Large intestine (tissue), 3 donors: ENCODE data around the gene ECE2. TPM values are rescaled to one million over a fixed set of nuclear protein-coding genes. Genes with fewer than 3 reads are reported as not detected.
A peak's percentile ranks its signal among the peaks of the same experiment; 100 is the strongest.
"Not testable (repeated sequence)": the region's sequence is repeated elsewhere in the genome, so short reads cannot be mapped to it uniquely, and the experiment has no call there.

Experiments
- DNase-seq, 2 donors: peaks; one replicate each; pipeline versions ENCODE4 v3.0.0 to v3.0.0-alpha.2; 2013
- H3K27ac ChIP-seq: one replicate; pipeline ENCODE4 v1.5.1; 2013; ENCODE audit warnings: low read length
- H3K27me3 ChIP-seq: 2 replicates; pipeline ENCODE4 v1.6.1; 2013; ENCODE audit warnings: low read length; ENCODE audit not compliant: control insufficient read depth, insufficient read depth
- H3K36me3 ChIP-seq: 2 replicates; pipeline ENCODE4 v1.6.1; 2013; ENCODE audit warnings: low read length; ENCODE audit not compliant: control insufficient read depth, insufficient read depth
- H3K4me1 ChIP-seq: one replicate; pipeline ENCODE4 v1.6.1; 2013; ENCODE audit warnings: low read length; ENCODE audit not compliant: control insufficient read depth, insufficient read depth
- H3K4me3 ChIP-seq: one replicate; pipeline ENCODE4 v1.5.1; 2013; ENCODE audit warnings: low read length
- H3K9me3 ChIP-seq: one replicate; pipeline ENCODE4 v1.6.1; 2013; ENCODE audit warnings: mild to moderate bottlenecking, low read depth, low read length, moderate library complexity; ENCODE audit not compliant: control insufficient read depth
- WGBS: methylation state at CpG from one replicate; pipeline ENCODE4 v1.1.5; 2013; ENCODE audit warnings: low lambda C conversion rate; ENCODE audit not compliant: insufficient coverage; 5-methylcytosine and 5-hydroxymethylcytosine counted together
- polyA plus RNA-seq: library from polyadenylated mRNA; unstranded; fragments of 120-200 nt; gene quantifications from one replicate; pipeline ENCODE4 v1.2.1, GENCODE V29; 2013

The ECE2 gene
- polyA plus RNA-seq, 1 donor, result 1.4 TPM

DNA sequence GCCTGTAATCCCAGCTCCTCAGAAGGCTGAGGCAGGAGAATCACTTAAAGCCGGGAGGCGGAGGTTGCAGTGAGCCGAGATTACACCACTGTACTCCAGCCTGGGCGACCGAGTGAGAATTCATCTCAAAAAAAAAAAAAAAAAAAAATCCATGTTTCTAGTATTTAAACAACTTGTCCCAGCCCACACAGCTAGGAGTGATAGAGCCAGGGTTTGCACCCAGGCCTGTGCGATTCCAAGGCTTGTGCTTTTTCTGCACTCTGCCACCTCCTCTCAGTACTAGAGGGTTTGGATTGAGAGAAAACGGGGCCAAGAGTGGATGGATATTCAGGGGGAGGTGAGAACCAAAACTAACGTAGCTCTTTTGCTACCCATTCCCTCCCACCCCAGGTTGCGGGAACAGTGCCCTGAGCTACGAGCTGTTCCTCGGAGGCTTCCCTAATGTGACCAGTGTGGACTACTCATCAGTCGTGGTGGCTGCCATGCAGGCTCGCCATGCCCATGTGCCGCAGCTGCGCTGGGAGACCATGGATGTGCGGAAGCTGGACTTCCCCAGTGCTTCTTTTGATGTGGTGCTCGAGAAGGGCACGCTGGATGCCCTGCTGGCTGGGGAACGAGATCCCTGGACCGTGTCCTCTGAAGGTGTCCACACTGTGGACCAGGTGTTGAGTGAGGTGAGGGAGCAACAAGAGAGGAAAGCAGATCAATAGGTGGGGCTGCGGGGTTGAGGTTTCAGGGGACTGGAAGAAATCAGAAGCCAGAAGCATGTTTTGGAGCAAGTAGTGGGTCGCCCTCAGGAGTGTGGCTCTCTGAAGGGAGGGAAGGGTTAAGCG, 18.5 kb upstream of the ECE2 start:
- H3K4me1 ChIP-seq, result peaks cover 16% of the 10 kb centered on the region
- DNase-seq, result no peak
- H3K9me3 ChIP-seq, result peaks cover 5% of the 10 kb centered on the region
- H3K27me3 ChIP-seq, result peaks cover 37% of the 10 kb centered on the region
- WGBS, result 100% methylated on average over 2 of the region's 23 CpGs
- H3K36me3 ChIP-seq, result peaks cover 6% of the 10 kb centered on the region
- H3K27ac ChIP-seq, result no peak overlapping the region
- H3K4me3 ChIP-seq, result no peak overlapping the region

DNA sequence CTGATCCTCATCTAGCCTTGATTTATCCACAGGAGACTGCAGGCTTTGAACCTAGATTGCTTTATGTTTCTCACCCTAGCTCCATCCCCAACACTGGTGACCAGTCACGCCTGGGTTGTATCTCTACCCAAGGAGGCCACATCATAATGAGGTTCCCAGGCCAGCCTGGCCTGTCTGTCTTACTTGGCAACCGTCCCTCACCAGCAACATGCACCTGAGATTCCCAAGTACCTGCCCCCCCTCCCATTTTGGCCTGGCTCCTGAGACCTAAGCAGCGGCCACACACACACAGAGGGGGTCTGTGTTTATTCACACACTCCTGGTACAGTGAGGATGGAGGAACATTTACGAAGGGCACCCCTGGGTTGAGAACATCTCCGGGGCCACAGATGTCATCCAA, 16.9 kb upstream of the ECE2 start:
- Histone ChIP-seq H3K27me3 (peaks cover 49% of the 10 kb centered on the region), H3K27ac (no peak overlapping the region), H3K4me3 (no peak overlapping the region), H3K9me3 (peaks cover 5% of the 10 kb centered on the region), H3K36me3 (peaks cover 6% of the 10 kb centered on the region), H3K4me1 (peaks cover 16% of the 10 kb centered on the region)
- WGBS, result no CpG with 5 or more reads among the region's 5 CpGs
- no peak for DNase-seq

DNA sequence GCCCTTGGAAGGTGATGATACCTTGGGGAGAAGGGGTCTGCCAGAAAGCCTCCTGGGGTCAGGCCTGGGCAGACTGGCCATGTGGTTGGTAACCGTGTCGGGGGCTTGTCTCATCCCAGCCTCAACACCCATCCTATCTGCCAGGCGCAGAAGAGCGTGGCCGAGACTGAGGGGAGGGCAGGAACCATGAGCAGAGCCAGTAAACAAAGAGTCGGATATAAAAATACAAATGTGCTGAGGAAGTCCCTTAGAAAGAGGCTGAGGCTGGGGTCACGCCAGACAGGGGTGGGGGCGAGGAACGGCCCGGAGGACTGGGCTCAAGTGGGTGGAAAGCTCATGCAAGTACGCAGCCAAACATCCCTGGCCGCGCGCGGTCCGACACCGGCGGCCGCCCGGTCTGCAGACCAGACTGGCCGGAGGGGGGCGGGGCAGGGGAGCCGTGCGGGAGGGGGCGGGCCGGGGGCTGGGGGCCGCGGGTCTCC, 16.4 kb upstream of the ECE2 start:
- Histone ChIP-seq H3K27me3 (peaks cover 52% of the 10 kb centered on the region), H3K27ac (no peak overlapping the region), H3K4me3 (no peak overlapping the region), H3K36me3 (peaks cover 6% of the 10 kb centered on the region), H3K4me1 (peaks cover 16% of the 10 kb centered on the region), H3K9me3 (peaks cover 5% of the 10 kb centered on the region)
- DNase-seq, result no peak
- WGBS, result no CpG with 5 or more reads among the region's 28 CpGs

DNA sequence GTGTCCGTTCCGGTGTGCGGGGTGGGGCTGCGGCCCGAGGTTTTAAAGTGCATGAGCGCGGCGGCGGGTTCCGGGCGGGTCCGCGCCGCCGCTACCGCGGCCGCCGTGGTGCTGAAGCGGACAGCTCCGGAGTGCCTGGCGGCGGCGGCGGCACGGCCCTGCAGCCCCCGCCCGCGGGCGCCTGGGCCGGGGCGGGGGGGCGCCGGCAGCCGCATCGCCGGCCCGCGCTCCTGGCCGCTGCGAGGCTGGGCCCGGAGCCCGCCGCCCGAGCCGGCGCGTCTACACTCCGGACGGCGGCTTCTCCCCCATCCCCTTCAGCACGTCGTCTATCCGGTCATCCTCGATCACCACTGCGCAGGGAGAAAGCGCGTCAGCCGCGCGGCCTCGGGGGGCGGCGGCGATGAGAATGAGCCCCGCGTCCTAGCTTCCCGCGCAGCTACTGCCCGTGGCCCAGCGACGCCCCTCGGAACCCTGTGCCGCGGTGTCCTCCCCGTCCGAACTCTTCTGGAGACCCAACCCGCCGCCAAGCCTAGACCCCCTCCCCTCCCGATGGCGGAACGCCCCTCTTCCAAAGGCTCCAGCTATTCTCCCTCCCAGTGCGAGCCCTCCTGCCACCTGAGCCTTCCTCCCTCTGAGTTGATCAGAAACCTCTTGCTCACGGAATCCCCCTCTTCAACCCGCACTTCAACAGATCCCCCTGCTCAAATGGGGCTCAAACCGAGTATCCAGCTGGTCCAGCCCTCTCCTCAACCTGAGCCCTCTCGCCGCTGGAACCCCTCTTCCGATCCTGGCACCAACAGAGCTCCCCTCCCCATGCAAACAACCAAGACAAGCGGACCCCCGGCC, 15.7 kb upstream of the ECE2 start:
- peak overlapping the region; percentile 23 for H3K4me3 ChIP-seq
- peaks cover 56% of the 10 kb centered on the region for H3K27me3 ChIP-seq

DNA sequence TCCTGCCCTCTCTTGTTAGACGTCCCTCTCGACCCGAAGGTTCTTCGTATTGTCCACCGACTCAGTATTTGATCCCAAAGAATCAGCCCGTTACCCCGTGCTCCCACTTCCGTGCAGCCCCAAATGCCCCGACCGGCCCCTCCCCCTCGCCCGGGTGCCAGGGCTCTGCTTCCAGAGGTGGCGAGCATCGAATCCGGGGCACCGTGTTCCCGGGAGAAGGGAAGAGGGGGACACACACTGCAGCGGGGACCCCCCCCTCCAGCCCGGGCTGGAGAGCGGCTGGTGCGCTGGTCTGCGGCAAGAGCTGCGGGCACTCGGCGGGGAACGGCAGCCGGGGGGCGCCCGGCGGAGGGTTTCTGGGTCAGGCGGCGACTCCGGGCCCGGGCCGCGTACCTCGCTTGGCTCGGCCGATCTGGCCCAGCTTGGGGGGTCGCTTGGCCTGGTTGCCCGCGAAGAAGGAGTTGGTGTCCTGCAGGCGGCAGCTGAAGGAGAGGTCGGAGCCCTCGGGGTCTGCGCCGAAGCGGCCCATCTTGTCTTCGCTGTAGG, 15.0 kb upstream of the ECE2 start:
- Histone ChIP-seq H3K4me3 (peak overlapping the region; percentile 13), H3K4me1 (peaks cover 16% of the 10 kb centered on the region), H3K9me3 (peaks cover 5% of the 10 kb centered on the region), H3K27ac (no peak overlapping the region), H3K27me3 (peaks cover 58% of the 10 kb centered on the region), H3K36me3 (peaks cover 6% of the 10 kb centered on the region)
- peak in 1 of 2 donors; percentile 14 for DNase-seq
- no CpG with 5 or more reads among the region's 49 CpGs for WGBS

More for the DNA sequence above, 15.7 kb upstream of the ECE2 start:
- peak in 1 of 2 donors; percentile 37 for DNase-seq
- Histone ChIP-seq H3K9me3 (peaks cover 5% of the 10 kb centered on the region), H3K36me3 (peaks cover 6% of the 10 kb centered on the region), H3K4me1 (peaks cover 16% of the 10 kb centered on the region), H3K27ac (no peak overlapping the region)
- WGBS, result no CpG with 5 or more reads among the region's 91 CpGs

DNA sequence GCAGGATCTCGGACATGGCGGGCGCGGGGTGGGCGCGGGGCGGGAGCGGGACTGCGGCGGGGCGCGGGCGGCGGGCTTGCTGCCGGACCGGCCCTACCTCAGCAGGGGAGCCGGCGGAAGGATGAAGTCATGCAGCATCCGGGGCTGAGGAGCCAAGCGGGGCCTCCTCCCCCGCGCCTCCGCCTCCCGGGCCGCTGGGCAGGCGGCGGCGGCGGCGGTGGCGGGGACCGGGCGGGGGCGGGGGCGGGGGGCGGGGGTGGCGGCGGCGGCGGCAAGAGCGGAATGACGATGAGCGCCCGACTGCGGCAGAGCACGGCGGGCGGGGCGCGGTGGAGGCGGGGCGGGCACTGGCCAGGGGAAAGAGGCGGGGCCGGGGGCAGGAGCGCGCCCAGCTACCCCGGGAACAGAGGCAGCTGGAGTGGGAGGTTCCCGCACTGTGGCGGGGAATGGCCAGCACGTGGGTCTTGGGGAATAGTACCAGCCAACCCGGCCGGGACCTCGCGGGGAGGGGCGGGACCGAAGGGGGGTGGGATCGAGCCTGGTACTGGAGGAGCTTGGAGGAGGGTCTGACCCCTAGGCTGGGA, 14.5 kb upstream of the ECE2 start, which contains the start of gene CAMK2N2:
TSS of gene CAMK2N2 (minus strand) at position 284 of the 584 bp plus-strand sequence. CDS start at position 16, 268 bp downstream.
- Histone ChIP-seq H3K9me3 (peaks cover 5% of the 10 kb centered on the region), H3K36me3 (peaks cover 6% of the 10 kb centered on the region), H3K4me1 (peaks cover 16% of the 10 kb centered on the region), H3K27me3 (peaks cover 61% of the 10 kb centered on the region), H3K4me3 (peak within 1 kb of the TSS; percentile 23), H3K27ac (no peak within 1 kb of the TSS)
- no CpG with 5 or more reads among the region's 67 CpGs for WGBS
- peak in 1 of 2 donors; percentile 36 for DNase-seq

DNA sequence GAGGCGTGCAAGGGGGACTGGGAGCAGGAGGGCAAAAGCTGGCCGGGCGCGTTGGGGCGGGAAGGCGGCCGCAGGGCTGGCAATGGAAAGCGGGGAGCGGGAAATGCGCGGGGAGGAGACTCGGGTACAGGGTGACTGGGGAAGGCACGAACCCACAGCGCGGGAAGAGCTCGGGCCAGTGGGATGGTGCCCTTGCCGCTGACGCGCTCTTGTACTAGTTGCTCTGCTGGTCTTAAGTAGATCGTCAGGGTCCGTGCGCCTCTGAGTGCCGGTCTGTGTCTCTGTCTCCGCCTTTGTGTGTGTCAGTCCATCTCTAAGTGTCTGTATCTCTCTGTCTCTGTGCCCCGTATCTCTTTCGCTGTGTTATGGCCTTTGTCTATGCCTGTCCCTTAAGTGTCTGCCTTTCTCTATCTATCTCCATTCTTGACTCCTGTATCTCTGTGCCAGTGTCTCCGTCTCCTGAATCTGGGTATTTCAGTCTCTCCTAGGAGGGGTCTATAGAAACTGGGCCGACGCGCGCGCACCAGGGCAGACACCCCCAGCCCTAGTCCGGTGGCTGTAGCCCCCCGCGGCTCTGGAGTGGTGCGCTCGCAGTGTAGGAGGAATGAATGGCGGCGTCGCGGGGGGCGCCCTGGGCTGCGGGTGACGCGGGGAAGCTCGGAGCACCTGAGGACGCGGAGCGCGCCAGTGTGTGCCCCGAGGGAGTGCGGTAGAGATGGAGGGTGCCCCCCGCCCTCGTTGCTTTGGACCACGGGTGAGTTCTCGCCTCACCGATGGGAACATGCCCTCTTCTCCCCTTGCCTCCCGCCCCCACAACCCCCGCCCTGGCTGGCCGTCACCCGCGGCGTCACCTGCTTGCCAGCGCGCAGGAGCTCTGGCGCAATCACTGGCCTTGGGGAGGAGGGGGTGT, 13.7 kb upstream of the ECE2 start:
- Histone ChIP-seq H3K27me3 (peaks cover 61% of the 10 kb centered on the region), H3K9me3 (peaks cover 5% of the 10 kb centered on the region), H3K4me1 (peaks cover 16% of the 10 kb centered on the region), H3K36me3 (peaks cover 6% of the 10 kb centered on the region), H3K27ac (no peak overlapping the region), H3K4me3 (peak overlapping the region; percentile 13)
- DNase-seq, result peak in 1 of 2 donors; percentile 24
- no CpG with 5 or more reads among the region's 66 CpGs for WGBS

DNA sequence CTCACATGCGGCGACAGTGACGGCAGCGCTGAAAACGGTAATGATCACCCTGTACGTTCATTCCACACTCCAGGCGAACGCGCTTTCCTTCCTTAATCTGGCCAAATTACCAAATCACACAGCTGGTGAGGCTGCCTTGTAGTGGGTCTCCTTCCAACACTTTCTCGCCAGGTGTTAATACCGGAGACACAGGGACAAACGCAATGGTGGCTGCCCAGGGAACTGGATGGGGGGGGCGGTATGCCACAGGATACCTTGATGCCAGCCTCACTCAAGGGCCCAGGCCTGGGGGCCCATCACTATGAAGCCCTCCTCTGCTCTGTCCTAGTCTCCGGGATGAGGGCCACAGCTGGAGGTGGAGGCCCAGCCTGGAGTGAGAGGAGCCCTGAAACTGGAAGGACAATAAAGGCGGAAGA, 13.1 kb upstream of the ECE2 start:
- no CpG with 5 or more reads among the region's 15 CpGs for WGBS
- peaks cover 16% of the 10 kb centered on the region for H3K4me1 ChIP-seq
- no peak overlapping the region for H3K4me3 ChIP-seq
- H3K27me3 ChIP-seq, result peaks cover 61% of the 10 kb centered on the region
- H3K36me3 ChIP-seq, result peaks cover 6% of the 10 kb centered on the region
- DNase-seq, result no peak
- no peak overlapping the region for H3K27ac ChIP-seq
- peaks cover 5% of the 10 kb centered on the region for H3K9me3 ChIP-seq

DNA sequence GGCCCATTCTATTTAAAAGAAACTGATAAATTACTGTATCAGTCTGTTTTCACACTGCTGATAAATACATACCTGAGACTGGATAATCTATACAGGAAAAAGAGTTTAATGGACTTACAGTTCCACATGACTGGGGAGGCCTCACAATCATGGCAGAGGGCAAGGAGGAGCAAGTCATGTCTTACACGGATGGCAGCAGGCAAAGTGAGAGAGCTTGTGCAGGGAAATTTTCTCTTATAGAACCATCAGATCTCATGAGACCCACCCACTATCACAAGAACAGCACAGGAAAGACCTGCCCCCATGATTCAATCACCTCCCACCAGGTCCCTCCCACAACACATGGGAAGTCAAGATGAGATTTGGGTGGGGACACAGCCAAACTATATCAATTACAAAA, 8.6 kb upstream of the ECE2 start:
- H3K36me3 ChIP-seq, H3K27ac ChIP-seq, H3K4me1 ChIP-seq, H3K4me3 ChIP-seq, DNase-seq, H3K9me3 ChIP-seq: not testable (repeated sequence)
- peaks cover 27% of the 10 kb centered on the region for H3K27me3 ChIP-seq
- no CpG with 5 or more reads among the region's 1 CpG for WGBS
